ENCODE measurements around the gene ACTRT2.

ACTRT2 gene

GRCh38 chr1:2984399-2985061 is 36.7 kb upstream of the ACTRT2 start:
- no peak for DNase-seq

GRCh38 chr1:2985067-2985561 is 36.2 kb upstream of the ACTRT2 start:
- no peak for DNase-seq

- no peak for DNase-seq
Observed at GRCh38 chr1:2985694-2986548, 35.3 kb upstream of the ACTRT2 start.

- DNase-seq: no peak
Observed at GRCh38 chr1:2986549-2987305, 34.5 kb upstream of the ACTRT2 start.

- no peak for DNase-seq
Observed at GRCh38 chr1:2987773-2988172, 33.5 kb upstream of the ACTRT2 start.

GRCh38 chr1:2988256-2988655 is 33.0 kb upstream of the ACTRT2 start:
- DNase-seq: no peak

GRCh38 chr1:2989185-2989584 is 32.1 kb upstream of the ACTRT2 start:
- DNase-seq: no peak

- DNase-seq: no peak
Observed at GRCh38 chr1:2989976-2990375, 31.3 kb upstream of the ACTRT2 start.

GRCh38 chr1:2990376-2991115 is 30.7 kb upstream of the ACTRT2 start:
- DNase-seq: no peak

GRCh38 chr1:2991753-2992495 is 29.3 kb upstream of the ACTRT2 start:
- DNase-seq: no peak

GRCh38 chr1:2998503-2999100 is 22.7 kb upstream of the ACTRT2 start:
- no peak for DNase-seq

GRCh38 chr1:2999138-2999537 is 22.1 kb upstream of the ACTRT2 start:
- no peak for DNase-seq

- no peak for DNase-seq
Observed at GRCh38 chr1:2999571-2999970, 21.7 kb upstream of the ACTRT2 start.

- DNase-seq: no peak
Observed at GRCh38 chr1:3000214-3000613, 21.1 kb upstream of the ACTRT2 start.

GRCh38 chr1:3000671-3001470 is 20.4 kb upstream of the ACTRT2 start:
- no peak for DNase-seq

- DNase-seq: no peak
Observed at GRCh38 chr1:3001471-3002348, 19.6 kb upstream of the ACTRT2 start.

GRCh38 chr1:3002349-3003038 is 18.8 kb upstream of the ACTRT2 start:
- no peak for DNase-seq

- DNase-seq: no peak
Observed at GRCh38 chr1:3003039-3003940, 18.0 kb upstream of the ACTRT2 start.

All from SHP77 treated with DMSO at 0.1 percent for 48 hours (cell line).